BLaER1 treated with 17β-estradiol and CSF1 and Interleukin-3, amounts not matched to agents 10 nM and 100 nM (cell line): Measurements from ENCODE around the gene ME3.
A peak's percentile ranks its signal among the peaks of the same experiment; 100 is the strongest.

ENCODE experiments used
- H3K27ac ChIP-seq, 11 experiments: shearing (Covaris generic); formaldehyde crosslinking; 2 replicates each; pipeline ENCODE4 v1.8.1; 2022
- H3K27me3 ChIP-seq, 11 experiments: shearing (Covaris generic); formaldehyde crosslinking; 2 replicates each; pipeline ENCODE4 v1.8.1; 2022
- H3K36me3 ChIP-seq, 11 experiments: shearing (Covaris generic); formaldehyde crosslinking; 2 replicates each; pipeline ENCODE4 v1.8.1; 2022
- H3K4me1 ChIP-seq, 10 experiments: shearing (Covaris generic); formaldehyde crosslinking; 2 replicates each; pipeline ENCODE4 v1.8.1; 2022
- H3K4me2 ChIP-seq, 11 experiments: shearing (Covaris generic); formaldehyde crosslinking; 2 replicates each; pipeline ENCODE4 v1.8.1; 2022
- H3K4me3 ChIP-seq, 10 experiments: shearing (Covaris generic); formaldehyde crosslinking; 2 replicates each; pipeline ENCODE4 v1.8.1; 2022
- H3K9ac ChIP-seq, 11 experiments: shearing (Covaris generic); formaldehyde crosslinking; 2 replicates each; pipeline ENCODE4 v1.8.1; 2022
- H3K9me3 ChIP-seq, 11 experiments: shearing (Covaris generic); formaldehyde crosslinking; replicated peaks in 1 of 11; 2 replicates each; pipeline ENCODE4 v1.8.1; 2022
- H4K20me1 ChIP-seq, 11 experiments: shearing (Covaris generic); formaldehyde crosslinking; 2 replicates each; pipeline ENCODE4 v1.8.1; 2022
- Cebpa-rat ChIP-seq, 11 experiments: shearing (Covaris generic); IDR thresholded peaks; 2 replicates each; pipeline ENCODE4 v1.8.1; 2022

ME3 gene

DNA sequence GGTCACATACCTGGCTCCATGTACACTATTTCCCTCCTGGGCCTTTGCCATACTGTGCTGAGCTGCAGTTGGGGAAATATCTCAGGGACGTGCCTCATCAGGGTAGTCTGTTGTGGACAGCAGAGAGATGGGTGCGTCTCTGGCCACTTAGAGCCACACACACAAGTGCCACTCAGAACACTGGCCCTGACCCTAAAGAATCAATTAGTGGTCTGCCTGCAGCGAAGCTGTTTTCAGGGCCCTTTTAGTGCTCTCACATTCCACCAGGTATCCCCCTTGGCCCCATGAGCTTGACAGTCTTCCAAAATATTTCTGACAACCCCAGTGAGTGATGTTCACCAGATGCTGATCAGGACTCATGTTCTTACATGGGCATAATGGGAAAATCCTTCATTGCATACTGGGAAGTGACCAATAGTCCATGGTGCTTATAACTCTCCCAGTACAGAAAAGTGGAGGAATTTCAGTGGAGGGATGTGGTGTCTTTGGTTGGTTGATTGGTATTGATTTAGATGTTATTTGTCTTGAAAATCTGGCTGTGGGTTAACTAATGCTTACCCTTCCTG lies 66.1 kb downstream of the ME3 start:
- no peak overlapping the region for H3K27ac ChIP-seq

DNA sequence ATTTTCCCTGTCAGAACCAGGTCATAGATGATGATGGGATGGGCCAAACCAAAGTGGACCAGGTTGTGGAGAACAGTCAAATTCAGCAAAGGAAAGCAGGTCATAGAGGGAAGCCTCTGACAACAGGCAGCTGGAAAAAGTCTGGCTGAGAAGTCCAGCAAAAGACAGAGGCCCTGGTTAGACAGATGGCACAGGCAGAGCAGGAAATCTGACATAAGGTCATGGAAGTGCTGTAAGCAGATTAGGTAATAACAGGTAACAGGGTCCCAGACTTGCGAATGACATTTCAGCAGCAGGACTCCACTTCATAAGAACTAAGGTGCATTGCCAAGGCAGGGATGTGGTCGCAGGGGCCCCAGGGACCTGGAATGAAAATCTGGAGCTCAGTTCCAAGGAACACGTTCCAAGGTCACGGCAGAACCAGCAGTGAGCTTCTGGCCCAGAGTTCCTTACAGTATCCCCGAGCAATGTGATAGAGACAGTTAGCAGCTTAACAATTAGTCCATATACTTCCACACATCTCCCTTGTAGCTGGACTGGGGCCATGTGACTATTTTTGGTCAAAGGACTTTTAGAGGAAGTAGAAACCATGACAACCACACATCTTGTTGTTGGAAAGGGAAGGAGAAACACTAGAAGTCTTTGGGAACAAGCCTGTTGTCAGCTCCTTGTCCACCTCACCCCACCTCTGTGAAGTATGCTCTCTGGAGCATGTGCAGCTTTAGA lies 75.4 kb downstream of the ME3 start:
- H3K9me3 ChIP-seq = peaks cover 0 to 19% (median 13%) of the 10 kb centered on the region in 11 experiments; a peak in 16 of 22 replicates
- H4K20me1 ChIP-seq = no peaks in the 10 kb centered on the region
- H3K4me3 ChIP-seq = no peak overlapping the region
- H3K27ac ChIP-seq = peak overlapping the region in 3 of 11 experiments; percentile 3 to 74 (median 15); a peak in 3 of 22 replicates
- no peaks in the 10 kb centered on the region for H3K27me3 ChIP-seq
- peak overlapping the region in 1 of 11 experiments; percentile 35; a peak in 1 of 22 replicates for H3K9ac ChIP-seq
- H3K4me2 ChIP-seq = peak overlapping the region in 10 of 11 experiments; percentile 11 to 84 (median 42); a peak in 15 of 22 replicates
- H3K4me1 ChIP-seq = peaks cover 18 to 33% (median 21%) of the 10 kb centered on the region in 10 experiments
- TF ChIP-seq Cebpa-rat (IDR thresholded peaks at IDR 0.05) = no peak
- no peaks in the 10 kb centered on the region for H3K36me3 ChIP-seq

More for the DNA sequence above, 66.1 kb downstream of the ME3 start:
- H3K4me1 ChIP-seq = no peaks in the 10 kb centered on the region; a peak in 1 of 20 replicates
- H3K27me3 ChIP-seq = no peaks in the 10 kb centered on the region
- H4K20me1 ChIP-seq = no peaks in the 10 kb centered on the region
- H3K9me3 ChIP-seq = no peaks in the 10 kb centered on the region
- H3K9ac ChIP-seq = no peak overlapping the region
- no peak overlapping the region for H3K4me2 ChIP-seq
- H3K36me3 ChIP-seq = no peaks in the 10 kb centered on the region
- no peak for TF ChIP-seq Cebpa-rat (IDR thresholded peaks at IDR 0.05)
- no peak overlapping the region for H3K4me3 ChIP-seq

DNA sequence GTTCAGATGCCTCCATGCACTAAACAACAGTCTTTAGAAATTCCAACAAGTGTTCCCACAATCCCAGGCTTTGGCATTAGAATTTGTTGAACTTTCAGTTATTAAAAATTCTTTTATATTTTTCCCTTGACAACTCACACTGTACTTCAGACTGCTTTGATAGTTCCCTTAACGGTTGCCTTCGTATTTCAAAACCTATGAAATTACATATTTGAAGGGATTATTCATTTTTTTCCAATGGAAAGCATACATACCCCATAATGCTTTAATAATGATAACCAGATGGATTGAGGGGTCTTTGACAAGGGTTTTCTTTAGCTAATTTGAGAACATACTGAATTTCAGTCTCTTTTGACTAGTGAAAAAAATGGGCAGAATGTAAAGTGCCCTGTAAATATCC lies 76.5 kb downstream of the ME3 start:
- no peak overlapping the region for H3K4me3 ChIP-seq
- no peak overlapping the region for H3K4me2 ChIP-seq
- no peak overlapping the region for H3K9ac ChIP-seq
- TF ChIP-seq Cebpa-rat (IDR thresholded peaks at IDR 0.05) = no peak
- H3K4me1 ChIP-seq = peaks cover 18 to 33% (median 22%) of the 10 kb centered on the region in 10 experiments
- peaks cover 0 to 19% (median 13%) of the 10 kb centered on the region in 11 experiments; a peak in 16 of 22 replicates for H3K9me3 ChIP-seq
- H3K27ac ChIP-seq = no peak overlapping the region
- no peaks in the 10 kb centered on the region for H3K36me3 ChIP-seq
- no peaks in the 10 kb centered on the region for H4K20me1 ChIP-seq
- H3K27me3 ChIP-seq = no peaks in the 10 kb centered on the region

DNA sequence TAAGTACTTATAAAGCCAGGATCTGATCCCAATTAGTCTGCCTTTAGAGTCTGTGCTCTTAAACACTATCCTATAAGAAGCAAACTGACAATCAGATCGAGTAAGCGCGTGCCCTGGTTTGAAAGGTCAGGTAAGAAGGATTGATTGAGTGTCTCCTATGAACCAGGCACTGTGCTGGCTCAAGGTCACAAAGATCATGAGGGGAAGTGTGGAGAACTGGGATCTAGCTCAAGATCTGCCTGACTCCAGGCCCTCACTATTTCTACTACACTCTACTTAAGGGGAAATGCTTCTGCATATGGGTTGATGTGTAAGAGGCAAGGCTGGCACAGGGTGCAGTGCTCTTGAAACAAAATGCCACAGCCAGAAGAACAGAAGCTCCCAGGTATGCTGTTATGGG lies 77.0 kb downstream of the ME3 start:
- Histone ChIP-seq H3K4me2 (no peak overlapping the region), H3K27ac (no peak overlapping the region), H3K36me3 (no peaks in the 10 kb centered on the region), H4K20me1 (no peaks in the 10 kb centered on the region), H3K4me1 (peaks cover 18 to 33% (median 22%) of the 10 kb centered on the region in 10 experiments), H3K9me3 (peaks cover 0 to 19% (median 13%) of the 10 kb centered on the region in 11 experiments; a peak in 16 of 22 replicates), H3K4me3 (no peak overlapping the region), H3K27me3 (no peaks in the 10 kb centered on the region), H3K9ac (no peak overlapping the region)
- no peak for TF ChIP-seq Cebpa-rat (IDR thresholded peaks at IDR 0.05)

DNA sequence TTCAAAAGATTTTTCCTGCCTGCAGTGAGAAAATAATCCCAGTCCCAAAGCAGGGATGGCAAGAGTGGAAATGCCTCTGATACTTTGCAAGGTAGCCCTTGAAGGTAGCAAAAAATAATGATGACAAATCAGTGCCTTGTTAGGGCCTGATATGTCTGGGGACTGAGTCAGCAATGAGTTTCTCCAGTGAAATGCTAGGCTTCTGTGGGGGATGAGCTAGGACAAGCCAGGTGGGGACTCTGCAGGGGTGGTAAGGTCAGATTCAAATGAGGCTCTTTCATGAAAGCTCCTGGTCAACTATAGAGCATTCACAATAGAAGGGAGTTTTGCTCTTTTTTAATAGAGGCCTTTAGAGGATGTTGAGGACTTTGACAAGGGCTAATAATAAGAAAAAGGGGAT lies 77.7 kb downstream of the ME3 start:
- Histone ChIP-seq H3K36me3 (no peaks in the 10 kb centered on the region), H3K27ac (no peak overlapping the region), H3K4me2 (no peak overlapping the region), H3K4me3 (no peak overlapping the region), H3K9me3 (peaks cover 0 to 19% (median 13%) of the 10 kb centered on the region in 11 experiments; a peak in 16 of 22 replicates), H3K4me1 (peaks cover 18 to 36% (median 22%) of the 10 kb centered on the region in 10 experiments), H4K20me1 (no peaks in the 10 kb centered on the region), H3K27me3 (no peaks in the 10 kb centered on the region), H3K9ac (no peak overlapping the region)
- TF ChIP-seq Cebpa-rat (IDR thresholded peaks at IDR 0.05) = no peak

DNA sequence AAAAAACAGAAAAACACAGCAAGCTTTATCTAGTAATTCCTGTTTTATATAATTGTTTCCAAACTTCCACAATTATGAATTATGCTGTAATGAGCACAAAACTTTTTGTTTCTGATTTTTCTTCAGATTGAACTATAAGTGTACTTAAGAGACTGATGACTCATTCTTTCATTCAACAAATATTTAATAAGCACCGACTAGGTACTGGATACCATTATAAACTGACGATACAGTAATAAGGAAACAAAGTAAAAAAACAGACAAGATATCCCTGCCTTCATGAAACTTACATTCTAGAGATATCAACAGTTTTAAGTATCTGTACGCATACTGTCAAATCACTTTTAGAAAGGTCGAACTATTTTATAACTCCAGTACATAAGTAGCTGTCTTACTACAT lies 78.6 kb downstream of the ME3 start:
- no peak overlapping the region for H3K9ac ChIP-seq
- peaks cover 0 to 19% (median 13%) of the 10 kb centered on the region in 11 experiments; a peak in 16 of 22 replicates for H3K9me3 ChIP-seq
- no peaks in the 10 kb centered on the region for H4K20me1 ChIP-seq
- H3K4me3 ChIP-seq = no peak overlapping the region
- peaks cover 25 to 43% (median 29%) of the 10 kb centered on the region in 10 experiments for H3K4me1 ChIP-seq
- H3K36me3 ChIP-seq = no peaks in the 10 kb centered on the region
- TF ChIP-seq Cebpa-rat (IDR thresholded peaks at IDR 0.05) = no peak
- H3K27ac ChIP-seq = no peak overlapping the region
- no peaks in the 10 kb centered on the region for H3K27me3 ChIP-seq
- no peak overlapping the region for H3K4me2 ChIP-seq

DNA sequence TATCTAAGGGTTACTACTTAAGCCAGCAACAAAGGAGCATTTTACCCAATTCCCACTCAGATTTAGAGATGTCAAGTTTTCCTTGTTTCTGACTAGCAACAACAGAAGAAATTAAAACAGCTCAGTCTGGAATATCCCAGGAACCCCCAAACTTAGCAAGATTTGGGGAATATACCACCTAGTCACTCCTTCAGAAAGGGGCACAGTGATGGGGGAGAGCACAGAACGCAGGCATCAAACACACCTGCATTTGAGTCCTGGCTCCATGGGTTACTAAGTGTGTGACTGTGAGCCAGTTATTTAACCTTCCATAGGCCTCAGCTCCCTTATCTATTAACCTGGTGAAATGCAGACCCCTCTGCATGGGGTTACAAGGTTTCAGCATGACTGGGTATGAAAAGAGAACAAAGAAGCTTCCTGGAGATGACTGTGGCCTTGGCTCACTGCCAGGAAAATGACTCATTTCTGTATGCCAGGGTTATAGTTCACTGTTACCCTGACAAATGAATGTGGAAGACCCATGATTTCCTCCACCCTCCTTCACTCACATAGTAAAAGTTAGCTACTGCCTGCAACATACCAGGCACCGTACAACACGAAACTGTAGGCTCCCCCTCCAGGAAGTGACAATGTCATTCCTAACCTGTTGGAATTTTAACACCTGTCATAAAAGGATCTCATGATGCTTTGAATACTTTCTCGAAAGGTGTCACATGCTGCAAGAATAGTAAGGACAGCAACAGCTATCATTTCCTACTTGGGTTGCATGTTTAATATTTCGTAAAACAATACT lies 79.6 kb downstream of the ME3 start:
- peak overlapping the region; percentile 40 to 63 (median 49) for H3K4me2 ChIP-seq
- peak overlapping the region in 9 of 11 experiments; percentile 30 to 70 (median 56); a peak in 17 of 22 replicates for H3K27ac ChIP-seq
- H3K9me3 ChIP-seq = peaks cover 0 to 10% (median 4%) of the 10 kb centered on the region in 11 experiments; a peak in 15 of 22 replicates
- TF ChIP-seq Cebpa-rat (IDR thresholded peaks at IDR 0.05) = no peak
- peak overlapping the region in 3 of 11 experiments; percentile 6 to 35 (median 15); a peak in 1 of 22 replicates for H3K9ac ChIP-seq
- no peaks in the 10 kb centered on the region for H4K20me1 ChIP-seq
- no peaks in the 10 kb centered on the region for H3K27me3 ChIP-seq
- no peak overlapping the region for H3K4me3 ChIP-seq
- peaks cover 31 to 43% (median 37%) of the 10 kb centered on the region in 10 experiments for H3K4me1 ChIP-seq
- H3K36me3 ChIP-seq = no peaks in the 10 kb centered on the region

DNA sequence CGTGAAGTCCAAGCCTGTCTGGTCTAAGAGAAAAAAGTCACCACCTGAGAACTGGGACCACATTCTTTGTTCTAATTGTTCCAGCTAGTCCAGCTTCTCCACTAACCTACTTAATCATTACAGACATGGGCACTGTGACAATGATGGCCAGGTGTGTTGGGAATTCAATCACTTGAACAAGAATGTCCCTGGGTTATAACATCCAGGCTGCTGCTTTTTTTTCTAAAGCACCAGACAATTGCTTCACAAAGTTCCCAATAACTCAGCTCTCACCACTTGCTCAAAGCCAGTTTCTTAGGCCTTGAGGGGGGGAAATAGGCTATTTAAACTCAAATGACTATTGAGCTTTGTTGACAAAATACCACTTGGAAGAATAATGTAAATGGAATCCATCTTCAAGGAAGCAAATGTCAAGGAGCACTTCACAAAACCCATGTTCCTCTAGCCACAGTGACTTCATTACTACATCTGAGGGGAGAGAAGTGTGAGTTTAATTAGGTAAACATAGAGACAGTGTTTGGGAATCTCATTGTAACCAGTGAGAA lies 80.3 kb downstream of the ME3 start:
- H3K4me2 ChIP-seq = peak overlapping the region in 9 of 11 experiments; percentile 40 to 63 (median 49); a peak in 12 of 22 replicates
- no peak for TF ChIP-seq Cebpa-rat (IDR thresholded peaks at IDR 0.05)
- H3K27ac ChIP-seq = peak overlapping the region in 8 of 11 experiments; percentile 30 to 70 (median 55); a peak in 14 of 22 replicates
- peaks cover 26 to 39% (median 35%) of the 10 kb centered on the region in 10 experiments for H3K4me1 ChIP-seq
- 0 out of 22 replicates have a peak overlapping the region, but pooled peaks of 1 of the 11 experiments have one; percentile 6 for H3K9ac ChIP-seq
- H3K4me3 ChIP-seq = no peak overlapping the region
- peaks cover 0 to 3% (median 0%) of the 10 kb centered on the region in 11 experiments; a peak in 3 of 22 replicates for H3K9me3 ChIP-seq
- H4K20me1 ChIP-seq = no peaks in the 10 kb centered on the region
- H3K27me3 ChIP-seq = no peaks in the 10 kb centered on the region
- no peaks in the 10 kb centered on the region for H3K36me3 ChIP-seq
